ENCODE measurements around the gene LAIR2.
"Not testable (repeated sequence)": the region's sequence is repeated elsewhere in the genome, so short reads cannot be mapped to it uniquely, and the experiment has no call there.

Gene LAIR2

DNA sequence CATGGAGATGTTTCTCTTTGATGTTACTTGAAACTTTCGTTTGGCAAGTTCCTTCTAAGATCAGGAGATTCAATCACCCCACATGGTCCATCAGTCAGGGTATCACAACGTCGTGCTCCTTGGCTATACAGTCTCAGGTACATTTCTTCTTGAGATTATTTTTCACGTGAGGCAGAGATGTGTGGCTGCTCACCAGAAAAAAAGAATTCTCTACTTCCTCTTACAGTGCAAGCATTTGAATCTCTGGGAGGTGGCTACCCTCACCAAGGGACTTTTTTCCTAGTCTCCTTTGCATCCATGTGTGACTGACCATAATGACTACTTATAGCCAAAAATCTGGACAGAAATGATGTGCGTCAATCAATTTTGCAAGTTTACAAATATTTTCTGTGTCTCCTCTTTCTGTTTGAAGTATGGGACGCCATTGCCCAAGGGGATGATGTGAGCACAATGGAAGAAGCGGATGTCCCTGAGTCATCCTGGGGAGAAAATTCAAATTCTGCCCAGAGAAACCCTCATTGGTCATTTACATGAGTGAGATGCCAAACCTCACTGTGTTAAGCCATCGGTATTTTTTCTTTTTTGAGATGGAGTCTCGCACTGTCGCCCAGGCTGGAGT is 8.6 kb upstream of the LAIR2 start:
- DNase-seq: no peak

GRCh38 chr19:54495284-54495683 is 7.3 kb upstream of the LAIR2 start:
- DNase-seq: not testable (repeated sequence)

- not testable (repeated sequence) for DNase-seq
Observed at GRCh38 chr19:54497747-54498450, 4.7 kb upstream of the LAIR2 start.

- DNase-seq: not testable (repeated sequence)
Observed at GRCh38 chr19:54498451-54498772, 4.2 kb upstream of the LAIR2 start.

- not testable (repeated sequence) for DNase-seq
Observed at GRCh38 chr19:54505542-54505941, 2.9 kb downstream of the LAIR2 start.

DNA sequence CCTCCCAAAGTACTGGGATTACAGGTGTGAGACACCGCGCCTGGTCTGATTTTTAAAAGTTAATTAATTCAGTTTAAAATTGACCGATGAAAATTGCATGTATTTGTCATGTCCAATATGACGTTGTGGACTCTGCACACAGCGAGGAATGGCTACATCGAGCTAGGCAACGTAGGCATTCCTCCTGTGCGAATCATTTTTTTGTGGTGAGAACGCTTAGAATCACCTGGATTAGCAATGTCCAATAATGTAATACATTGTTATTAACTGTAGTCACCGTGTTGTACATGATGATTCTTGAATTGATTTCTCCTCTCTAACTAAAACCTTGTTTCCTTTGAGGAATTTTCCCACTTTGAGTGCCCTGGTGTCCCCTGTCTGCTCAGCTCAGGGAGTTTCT is 3.4 kb downstream of the LAIR2 start:
- no peak for DNase-seq

DNA sequence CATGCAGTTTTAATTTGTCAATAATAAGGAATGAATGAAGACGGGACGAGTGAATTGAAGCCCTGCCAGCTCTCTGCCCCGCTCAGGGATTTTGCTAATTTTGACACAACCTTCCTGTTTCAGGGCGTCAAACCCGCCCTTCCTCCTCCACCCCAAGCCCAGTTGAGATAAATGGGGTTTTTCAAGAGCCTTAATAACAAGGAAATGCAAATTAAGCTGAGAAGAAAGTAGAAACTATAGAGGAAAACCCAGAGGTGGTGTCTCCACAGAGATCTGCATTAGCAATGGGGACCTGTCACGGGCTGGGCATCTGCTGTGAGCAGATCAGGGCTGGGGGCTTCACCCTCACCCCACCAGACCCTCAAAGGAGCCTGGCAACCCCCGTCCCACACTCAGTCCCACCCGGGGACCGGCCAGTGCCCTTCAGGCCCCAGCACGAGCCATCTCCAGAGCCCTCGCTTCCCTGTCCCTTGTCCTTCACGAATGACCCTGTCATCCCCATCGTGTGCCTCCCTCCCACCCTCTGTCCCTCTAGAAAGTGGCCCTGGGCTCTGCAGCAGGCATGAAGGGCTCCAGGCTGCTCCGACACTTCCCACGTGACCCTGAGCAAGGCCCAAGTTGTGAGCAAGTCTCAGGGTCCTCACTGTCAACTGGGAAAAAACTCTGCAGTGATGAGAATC is 4.5 kb downstream of the LAIR2 start:
- DNase-seq: not testable (repeated sequence)

DNA sequence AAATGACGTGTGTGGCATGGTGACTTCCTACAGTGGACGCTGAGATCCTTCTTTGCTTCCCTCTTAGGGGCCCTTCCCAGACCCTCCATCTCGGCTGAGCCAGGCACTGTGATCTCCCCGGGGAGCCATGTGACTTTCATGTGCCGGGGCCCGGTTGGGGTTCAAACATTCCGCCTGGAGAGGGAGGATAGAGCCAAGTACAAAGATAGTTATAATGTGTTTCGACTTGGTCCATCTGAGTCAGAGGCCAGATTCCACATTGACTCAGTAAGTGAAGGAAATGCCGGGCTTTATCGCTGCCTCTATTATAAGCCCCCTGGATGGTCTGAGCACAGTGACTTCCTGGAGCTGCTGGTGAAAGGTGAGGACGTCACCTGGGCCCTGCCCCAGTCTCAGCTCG is 5.2 kb downstream of the LAIR2 start:
- DNase-seq: no peak

DNA sequence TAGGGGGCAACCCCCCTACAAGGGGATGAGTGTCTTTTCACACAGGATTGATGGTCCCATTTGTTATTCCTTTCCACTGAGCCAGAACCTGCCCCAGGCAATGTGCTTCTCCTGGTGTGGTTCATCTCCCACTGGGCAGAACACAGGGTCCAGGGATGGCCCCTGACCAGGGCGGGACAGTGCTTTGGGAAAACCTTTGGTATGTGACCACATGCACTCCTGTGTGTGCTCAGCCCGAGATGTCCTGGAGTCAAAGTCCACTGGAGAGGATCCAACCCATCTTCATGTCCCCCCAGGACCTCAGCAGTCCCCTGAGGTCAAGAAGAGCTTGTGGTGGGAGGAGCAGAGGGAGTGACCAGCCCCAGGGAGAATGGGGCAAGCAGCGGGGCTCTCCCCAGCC is 5.9 kb downstream of the LAIR2 start:
- DNase-seq: not testable (repeated sequence)

- DNase-seq: not testable (repeated sequence)
Observed at GRCh38 chr19:54509200-54509940, 6.7 kb downstream of the LAIR2 start.

GRCh38 chr19:54515156-54515555 is 12.5 kb downstream of the LAIR2 start:
- no peak for DNase-seq

- DNase-seq: peak in 3 of 14 donors; percentile 0 to 21 (median 0)
Observed at GRCh38 chr19:54517483-54517882, 14.9 kb downstream of the LAIR2 start.

DNA sequence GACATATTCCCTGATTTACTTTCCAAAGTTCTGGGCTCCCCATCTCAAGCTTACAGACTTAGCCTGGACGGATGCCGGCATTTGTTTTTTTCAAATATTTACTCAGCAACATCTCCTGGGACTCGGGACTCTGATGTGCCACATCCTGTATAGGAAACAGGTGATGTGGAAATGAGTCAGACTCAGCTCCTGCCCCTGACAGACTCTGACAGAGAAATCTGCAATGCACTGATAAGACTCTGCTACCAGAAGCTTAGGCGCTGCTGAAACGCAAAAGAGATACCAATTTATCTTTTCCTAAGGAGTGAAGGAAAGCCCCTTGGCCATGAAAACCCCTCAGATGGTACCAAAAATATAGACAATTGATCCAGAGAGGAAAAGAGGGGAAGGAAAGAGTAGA is 16.2 kb downstream of the LAIR2 start:
- no peak for DNase-seq

DNA sequence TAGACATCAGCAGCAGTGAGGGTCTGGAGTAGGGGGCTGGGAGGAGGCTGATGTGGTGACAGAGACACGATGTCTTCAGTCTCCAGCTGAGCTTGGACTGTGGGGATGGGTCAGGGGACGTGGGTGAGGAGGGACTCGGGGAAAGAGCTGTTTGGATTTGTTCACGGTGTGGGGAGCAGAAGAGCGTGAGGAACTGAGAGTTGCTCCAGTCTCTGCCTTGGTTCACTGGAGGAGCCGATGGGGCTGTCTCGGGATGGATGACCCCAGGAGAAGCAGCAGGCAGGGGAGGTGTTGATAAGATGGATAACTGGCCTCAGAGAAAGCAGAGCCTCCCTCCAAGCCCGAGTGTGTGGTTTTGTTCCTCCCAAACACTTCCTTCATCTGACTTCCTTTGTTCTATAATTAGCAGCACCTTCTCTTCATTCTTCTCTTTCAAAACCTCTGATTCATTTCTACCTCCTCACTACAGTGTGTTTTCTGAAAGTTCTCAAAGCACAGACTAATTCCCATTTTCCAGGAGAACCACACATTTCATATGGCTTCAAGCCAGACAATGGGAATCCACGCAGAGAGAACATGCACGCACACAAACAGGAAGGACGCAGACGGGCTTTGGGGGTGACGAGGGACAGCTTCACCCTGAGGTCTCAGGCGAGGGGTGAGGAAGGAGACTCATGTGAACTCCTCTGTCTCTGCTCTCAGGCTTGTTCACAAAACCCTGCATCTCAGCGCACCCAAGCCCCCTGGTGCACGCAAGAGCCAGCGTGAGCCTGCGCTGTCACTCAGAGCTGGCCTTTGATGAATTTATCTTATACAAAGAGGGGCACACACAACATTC is 18.6 kb downstream of the LAIR2 start:
- DNase-seq: peak in 3 of 14 donors; percentile 0 to 7 (median 4)

- DNase-seq: no peak
Observed at GRCh38 chr19:54521860-54522513, 19.4 kb downstream of the LAIR2 start.

DNA sequence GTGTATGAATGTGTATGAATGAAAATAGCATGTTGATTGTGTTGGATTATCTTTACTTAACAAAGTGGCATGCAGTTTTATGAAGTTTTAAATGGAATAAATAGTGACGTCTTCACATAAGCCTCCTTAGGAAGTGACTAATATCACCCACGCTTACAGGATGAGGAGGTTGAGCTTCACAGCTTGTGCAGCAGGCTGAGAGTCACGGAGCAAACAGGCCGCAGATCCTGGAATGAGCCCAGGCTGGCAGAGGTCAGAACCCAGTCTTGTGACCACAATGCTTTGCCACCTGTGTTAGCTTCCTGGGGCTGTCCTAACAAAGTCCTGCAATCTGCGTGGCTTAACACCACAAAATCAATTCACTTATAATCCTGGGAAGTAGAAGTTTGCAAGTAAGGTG is 20.8 kb downstream of the LAIR2 start:
- no peak for DNase-seq

GRCh38 chr19:54525636-54526035 is 23.0 kb downstream of the LAIR2 start:
- no peak for DNase-seq

DNA sequence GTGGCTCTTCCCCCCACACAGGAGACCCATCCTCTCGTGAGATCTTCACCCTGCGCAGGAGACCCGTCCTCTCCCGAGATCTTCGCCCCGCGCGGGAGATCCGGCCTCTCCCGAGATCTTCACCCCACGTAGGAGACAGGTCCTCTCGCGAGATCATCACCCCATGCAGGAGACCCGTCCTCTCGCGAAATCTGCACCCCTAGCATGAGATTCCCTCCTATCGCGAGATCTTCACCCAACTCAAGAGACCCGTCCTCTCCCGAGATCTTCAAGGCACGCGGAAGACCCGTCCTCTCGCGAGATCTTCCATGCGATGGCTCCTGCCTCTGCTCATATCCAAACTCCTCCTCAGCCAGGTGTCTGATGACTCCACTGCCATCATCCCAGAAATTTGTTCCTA is 24.3 kb downstream of the LAIR2 start:
- no peak for DNase-seq

DNA sequence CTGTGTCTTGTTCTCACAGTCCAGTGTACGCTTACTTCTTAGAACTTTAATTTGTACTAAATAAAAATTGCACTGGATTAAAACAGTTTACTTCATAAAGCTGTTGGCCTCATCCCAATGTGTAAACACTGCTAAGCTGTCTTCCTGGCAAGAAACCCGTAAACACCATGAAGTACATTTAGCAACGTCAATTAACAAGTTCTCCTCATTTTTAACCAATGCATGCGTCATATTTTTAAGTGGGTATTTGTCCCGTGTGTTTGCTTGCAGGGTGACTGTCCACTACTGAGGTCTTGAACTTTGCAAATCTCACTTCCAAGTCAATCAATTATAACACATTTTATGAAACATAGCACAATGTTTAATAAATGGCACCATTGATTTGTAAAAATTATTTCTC is 28.2 kb downstream of the LAIR2 start:
- no peak for DNase-seq

GRCh38 chr19:54532528-54532927 is 29.9 kb downstream of the LAIR2 start:
- DNase-seq: peak in 4 of 14 donors; percentile 0 to 10 (median 4)

- no peak for DNase-seq
Observed at GRCh38 chr19:54533476-54533875, 30.8 kb downstream of the LAIR2 start.

DNA sequence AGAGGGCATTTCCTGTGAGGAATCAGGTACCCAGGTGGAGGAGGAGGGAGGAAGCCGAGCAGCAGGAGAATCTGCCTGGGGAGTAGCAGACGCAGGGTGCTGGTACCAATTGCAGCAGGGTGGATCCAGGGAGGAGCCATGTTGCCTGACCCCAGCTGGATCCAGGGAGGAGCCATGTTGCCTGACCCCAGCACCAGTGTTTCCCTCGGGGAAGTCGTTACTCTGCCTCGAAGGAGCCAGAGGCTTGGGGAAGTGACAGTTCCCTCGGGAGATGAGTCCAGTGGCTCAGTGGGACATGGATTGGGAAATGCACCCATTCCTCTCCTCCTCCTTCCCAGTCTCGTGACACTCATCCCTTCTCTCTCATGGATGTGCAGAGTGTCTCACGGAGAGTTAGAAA is 31.5 kb downstream of the LAIR2 start:
- DNase-seq: no peak
